GM12801 (cell line): ENCODE measurements around the gene KIF26B.

ENCODE experiments used
- TF ChIP-seq, protein P1 (sequence below): IDR thresholded peaks from one replicate; pipeline ENCODE4 v1.5.1; 2011; ENCODE audit warnings: control low read depth; ENCODE audit not compliant: insufficient read length; ENCODE audit errors: extremely low read depth

KIF26B gene

GRCh38 chr1:245124644-245125043 lies 30.1 kb upstream of the KIF26B start:
- TF ChIP-seq, protein P1, sequence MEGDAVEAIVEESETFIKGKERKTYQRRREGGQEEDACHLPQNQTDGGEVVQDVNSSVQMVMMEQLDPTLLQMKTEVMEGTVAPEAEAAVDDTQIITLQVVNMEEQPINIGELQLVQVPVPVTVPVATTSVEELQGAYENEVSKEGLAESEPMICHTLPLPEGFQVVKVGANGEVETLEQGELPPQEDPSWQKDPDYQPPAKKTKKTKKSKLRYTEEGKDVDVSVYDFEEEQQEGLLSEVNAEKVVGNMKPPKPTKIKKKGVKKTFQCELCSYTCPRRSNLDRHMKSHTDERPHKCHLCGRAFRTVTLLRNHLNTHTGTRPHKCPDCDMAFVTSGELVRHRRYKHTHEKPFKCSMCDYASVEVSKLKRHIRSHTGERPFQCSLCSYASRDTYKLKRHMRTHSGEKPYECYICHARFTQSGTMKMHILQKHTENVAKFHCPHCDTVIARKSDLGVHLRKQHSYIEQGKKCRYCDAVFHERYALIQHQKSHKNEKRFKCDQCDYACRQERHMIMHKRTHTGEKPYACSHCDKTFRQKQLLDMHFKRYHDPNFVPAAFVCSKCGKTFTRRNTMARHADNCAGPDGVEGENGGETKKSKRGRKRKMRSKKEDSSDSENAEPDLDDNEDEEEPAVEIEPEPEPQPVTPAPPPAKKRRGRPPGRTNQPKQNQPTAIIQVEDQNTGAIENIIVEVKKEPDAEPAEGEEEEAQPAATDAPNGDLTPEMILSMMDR: no peak

DNA sequence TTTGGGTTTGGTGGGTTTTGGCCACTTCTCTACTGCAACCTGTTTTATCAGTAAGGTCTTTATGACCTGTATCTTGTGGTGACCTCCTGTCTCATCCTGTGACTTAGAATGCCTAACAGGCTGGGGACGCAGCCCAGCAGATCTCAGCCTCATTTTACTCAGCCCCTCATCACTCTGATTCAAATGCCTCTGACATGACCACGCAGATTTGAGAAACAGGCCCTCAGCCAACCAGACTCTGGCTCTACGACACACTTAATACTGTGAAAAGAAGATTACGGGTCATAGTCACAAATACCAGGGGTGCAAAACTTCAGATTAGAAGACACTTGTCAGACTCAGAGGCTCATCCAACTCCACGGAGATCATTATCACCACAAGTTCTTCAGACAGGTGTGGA lies 28.3 kb upstream of the KIF26B start:
- TF ChIP-seq, protein P1: no peak

DNA sequence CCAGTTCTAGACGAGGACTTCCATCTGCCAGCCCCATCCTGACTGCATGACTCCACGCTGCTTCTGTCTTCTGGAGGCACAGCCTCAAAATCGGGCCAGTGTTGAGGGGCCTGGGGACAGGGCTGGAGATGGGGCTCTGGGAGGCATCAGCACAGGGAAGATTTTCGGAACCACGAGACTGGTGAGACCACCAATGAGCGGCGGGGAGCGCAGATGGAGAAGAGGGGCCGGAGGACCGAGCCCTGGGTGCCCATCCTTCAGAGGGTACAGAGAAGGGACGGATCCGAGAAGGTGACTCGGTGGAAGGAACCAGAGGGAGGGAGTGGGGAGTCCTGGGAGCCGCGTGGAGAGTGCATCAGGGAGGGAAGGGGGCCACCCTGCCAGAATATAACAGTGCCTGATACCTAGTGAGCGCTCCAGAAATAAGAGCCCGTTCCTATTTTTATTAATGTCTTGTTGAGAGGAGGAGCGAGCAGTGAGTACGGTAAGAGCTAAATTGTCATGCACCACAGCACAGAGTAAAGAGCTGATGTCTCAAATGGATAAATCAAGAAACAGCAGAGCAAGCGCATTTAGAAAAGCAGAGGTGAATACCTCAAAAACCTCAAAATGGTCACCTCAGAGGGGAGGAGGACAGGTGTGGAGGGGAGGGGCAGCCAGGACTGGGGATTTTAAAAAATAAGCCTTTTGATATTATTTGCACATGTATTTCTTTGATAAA lies 26.2 kb upstream of the KIF26B start:
- TF ChIP-seq, protein P1: no peak

GRCh38 chr1:245129319-245130240 lies 25.2 kb upstream of the KIF26B start:
- TF ChIP-seq, protein P1: no peak

GRCh38 chr1:245131026-245131393 lies 23.8 kb upstream of the KIF26B start:
- TF ChIP-seq, protein P1: no peak

DNA sequence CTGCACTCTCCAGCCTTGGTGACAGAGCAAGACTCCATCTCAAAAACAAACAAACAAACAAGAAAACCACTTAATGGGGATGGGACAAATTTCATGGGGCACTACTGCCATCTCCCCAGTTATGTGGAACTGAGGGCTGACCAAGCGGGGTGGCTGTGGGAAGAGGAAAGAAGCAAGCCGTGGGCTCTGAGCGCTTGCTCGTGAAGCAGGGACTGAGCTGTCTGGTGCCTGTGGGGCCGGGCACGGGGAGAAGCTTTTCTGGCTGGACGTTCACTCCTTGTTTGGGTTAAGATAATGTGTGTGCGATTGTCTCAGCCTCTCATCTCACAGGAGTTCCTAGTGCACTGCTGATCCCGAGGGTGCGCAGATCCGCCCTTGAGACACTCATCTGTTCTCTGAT lies 22.0 kb upstream of the KIF26B start:
- TF ChIP-seq, protein P1: no peak

- TF ChIP-seq, protein P1: no peak
Measured at GRCh38 chr1:245133995-245134715, 20.6 kb upstream of the KIF26B start.
